SK-N-MC (cell line): ENCODE measurements around the gene WFDC2.

ENCODE experiments used
- EZH2 ChIP-seq: fragments of 200-600 bp; sonication (generic); IDR thresholded peaks from one replicate; pipeline ENCODE4 v1.6.1; 2017; ENCODE audit warnings: antibody characterized with exemption
- FOXP2 ChIP-seq: optimal IDR thresholded peaks from 2 replicates; pipeline ENCODE3; 2011; ENCODE audit warnings: mild to moderate bottlenecking, moderate library complexity; ENCODE audit not compliant: insufficient read depth; ENCODE audit errors: extremely low read length, control extremely low read depth
- POLR2AphosphoS5 ChIP-seq: IDR thresholded peaks from 2 replicates; pipeline ENCODE4 v1.6.1; 2012; ENCODE audit warnings: mild to moderate bottlenecking, low read depth, low read length, borderline replicate concordance

DNA sequence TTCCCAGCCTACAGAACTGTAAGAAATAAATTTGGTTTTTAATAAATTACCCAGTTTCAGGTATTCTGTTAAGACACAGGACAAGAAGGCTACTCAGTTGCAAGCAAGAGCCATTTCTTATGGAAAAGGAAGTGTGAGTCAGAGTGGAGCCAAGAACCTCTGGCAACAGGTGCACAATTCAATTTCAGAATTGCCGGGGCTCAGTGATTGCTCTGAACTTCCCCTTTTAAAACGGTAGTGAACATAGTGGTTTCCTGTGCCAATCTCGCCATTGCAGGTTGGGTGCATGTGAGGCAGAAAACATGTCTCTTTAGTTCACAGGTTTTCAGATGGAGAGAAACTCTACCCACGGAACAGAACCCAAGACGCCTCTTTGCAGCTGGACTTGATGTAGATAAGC, 37.3 kb upstream of the WFDC2 start:
- no peak for TF ChIP-seq EZH2
- no peak for TF ChIP-seq FOXP2
- no peak for TF ChIP-seq POLR2AphosphoS5
